Loucy (cell line): ENCODE data around the gene SH3RF3.

Source experiments
- EZH2phosphoT487 ChIP-seq: fragments of 200-600 bp; IDR thresholded peaks from 2 replicates; pipeline ENCODE4 v1.6.1; 2018; ENCODE audit warnings: antibody characterized with exemption, mild to moderate bottlenecking, moderate library complexity, borderline replicate concordance
- TF ChIP-seq, protein P1 (sequence below): fragments of 200-600 bp; sonication (generic); conservative IDR thresholded peaks from 2 replicates; pipeline ENCODE4 v1.5.1; 2014; ENCODE audit warnings: mild to moderate bottlenecking, antibody characterized with exemption, low read length

DNA sequence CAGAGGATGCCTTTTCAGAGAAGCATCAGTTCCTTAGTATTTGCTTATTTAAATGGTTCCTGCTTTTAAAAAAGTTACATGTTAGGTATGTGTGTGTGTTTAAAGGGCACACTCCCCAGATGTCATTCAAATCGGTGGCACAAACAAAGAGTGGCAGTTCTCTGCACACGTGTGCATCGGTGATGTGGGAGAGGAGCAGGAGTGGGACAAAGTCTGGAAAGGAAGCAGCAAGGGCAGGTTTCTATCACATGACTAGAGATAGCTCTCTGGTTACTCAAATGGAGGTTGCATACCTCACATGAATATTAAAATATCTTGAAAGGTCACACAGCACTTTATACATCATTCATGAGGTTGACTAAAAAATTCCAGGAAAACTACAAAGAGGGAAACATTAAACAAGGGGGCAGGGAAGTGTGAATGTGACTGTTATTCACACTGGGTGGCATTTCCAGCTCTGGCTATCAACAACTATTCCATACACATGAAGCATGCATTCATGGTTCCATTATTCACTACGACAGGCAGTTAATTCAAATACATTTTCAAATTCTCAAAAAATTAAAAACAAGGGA is 420.1 kb downstream of the SH3RF3 start:
- TF ChIP-seq, protein P1, sequence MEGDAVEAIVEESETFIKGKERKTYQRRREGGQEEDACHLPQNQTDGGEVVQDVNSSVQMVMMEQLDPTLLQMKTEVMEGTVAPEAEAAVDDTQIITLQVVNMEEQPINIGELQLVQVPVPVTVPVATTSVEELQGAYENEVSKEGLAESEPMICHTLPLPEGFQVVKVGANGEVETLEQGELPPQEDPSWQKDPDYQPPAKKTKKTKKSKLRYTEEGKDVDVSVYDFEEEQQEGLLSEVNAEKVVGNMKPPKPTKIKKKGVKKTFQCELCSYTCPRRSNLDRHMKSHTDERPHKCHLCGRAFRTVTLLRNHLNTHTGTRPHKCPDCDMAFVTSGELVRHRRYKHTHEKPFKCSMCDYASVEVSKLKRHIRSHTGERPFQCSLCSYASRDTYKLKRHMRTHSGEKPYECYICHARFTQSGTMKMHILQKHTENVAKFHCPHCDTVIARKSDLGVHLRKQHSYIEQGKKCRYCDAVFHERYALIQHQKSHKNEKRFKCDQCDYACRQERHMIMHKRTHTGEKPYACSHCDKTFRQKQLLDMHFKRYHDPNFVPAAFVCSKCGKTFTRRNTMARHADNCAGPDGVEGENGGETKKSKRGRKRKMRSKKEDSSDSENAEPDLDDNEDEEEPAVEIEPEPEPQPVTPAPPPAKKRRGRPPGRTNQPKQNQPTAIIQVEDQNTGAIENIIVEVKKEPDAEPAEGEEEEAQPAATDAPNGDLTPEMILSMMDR = no peak
- TF ChIP-seq EZH2phosphoT487 = no peak
